HEK293 (cell line): ENCODE data around the gene RECK.

Source experiments
- CTCF ChIA-PET: fragments of 350-600 bp; formaldehyde crosslinking; extraction: SDS; loops from one replicate; lab custom pipeline; 2021; ENCODE audit warnings: antibody characterized with exemption; lab: Yijun Ruan, JAX
- POLR2A ChIA-PET: fragments of 300-600 bp; formaldehyde crosslinking; extraction: SDS; loops from one replicate; lab custom pipeline; 2020; ENCODE audit warnings: antibody characterized with exemption, inconsistent platforms; lab: Yijun Ruan, JAX
- H3K27ac ChIP-seq: fragments of 200-500 bp; sonication (Bioruptor generic); 2 replicates; pipeline ENCODE4 v1.5.1; 2014; ENCODE audit warnings: low read depth, low read length, control low read depth, inconsistent platforms; ENCODE audit errors: extremely low read depth
- H3K36me3 ChIP-seq, 2 experiments: fragments of 200-500 bp in 1 of 2; sonication (Bioruptor generic) in 1 of 2; 1 replicate in 1 of 2; 2 replicates in 1 of 2; pipeline ENCODE4 v1.5.1; 2014 to 2017; ENCODE audit warnings: inconsistent platforms in 2 of 2, low read length in 2 of 2; ENCODE audit not compliant: control insufficient read depth in 2 of 2, insufficient read depth in 1 of 2
- H3K4me1 ChIP-seq: fragments of 200-500 bp; sonication (Bioruptor generic); 2 replicates; pipeline ENCODE4 v1.5.1; 2014; ENCODE audit warnings: mild to moderate bottlenecking, low read length, inconsistent platforms; ENCODE audit not compliant: control insufficient read depth, insufficient read depth
- H3K4me3 ChIP-seq: 2 replicates; pipeline ENCODE4 v1.5.1; 2011; ENCODE audit warnings: low read depth, mild to moderate bottlenecking, control low read depth, low read length, moderate library complexity
- H3K9me3 ChIP-seq: fragments of 200-500 bp; sonication (Bioruptor generic); 2 replicates; pipeline ENCODE4 v1.5.1; 2014; ENCODE audit warnings: low read depth, low read length, inconsistent platforms; ENCODE audit not compliant: control insufficient read depth, insufficient read depth
- HOXC10 ChIP-seq: sonication (generic); formaldehyde crosslinking; IDR thresholded peaks from 2 replicates; pipeline ENCODE4 v1.8.1; 2023; ENCODE audit warnings: mild to moderate bottlenecking, missing genetic modification reagents
- KLF8 ChIP-seq: fragments of 450-650 bp; formaldehyde crosslinking; IDR thresholded peaks from 2 replicates; pipeline ENCODE4 v1.5.1; 2016; ENCODE audit warnings: missing biosample characterization, missing genetic modification characterization
- PRDM6 ChIP-seq: fragments of 450-650 bp; formaldehyde crosslinking; IDR thresholded peaks from 2 replicates; pipeline ENCODE4 v1.5.1; 2017; ENCODE audit warnings: missing biosample characterization, missing genetic modification characterization
- ZNF140 ChIP-seq: fragments of 450-650 bp; formaldehyde crosslinking; IDR thresholded peaks from 2 replicates; pipeline ENCODE4 v1.5.1; 2016; ENCODE audit warnings: missing biosample characterization, missing genetic modification characterization
- ZNF302 ChIP-seq: fragments of 450-650 bp; formaldehyde crosslinking; IDR thresholded peaks from 2 replicates; pipeline ENCODE4 v1.5.1; 2016; ENCODE audit warnings: missing biosample characterization, missing genetic modification characterization, low read depth
- ZNF394 ChIP-seq: fragments of 450-650 bp; formaldehyde crosslinking; IDR thresholded peaks from 2 replicates; pipeline ENCODE4 v1.5.1; 2016; ENCODE audit warnings: missing biosample characterization, missing genetic modification characterization, mild to moderate bottlenecking, moderate library complexity, borderline replicate concordance
- ZNF404 ChIP-seq: fragments of 450-650 bp; formaldehyde crosslinking; IDR thresholded peaks from 2 replicates; pipeline ENCODE4 v1.5.1; 2017; ENCODE audit warnings: missing biosample characterization, missing genetic modification characterization
- ZNF488 ChIP-seq: fragments of 450-650 bp; formaldehyde crosslinking; IDR thresholded peaks from 2 replicates; pipeline ENCODE4 v1.5.1; 2016; ENCODE audit warnings: missing biosample characterization, missing genetic modification characterization
- ZNF529 ChIP-seq: fragments of 450-650 bp; formaldehyde crosslinking; IDR thresholded peaks from 2 replicates; pipeline ENCODE4 v1.5.1; 2017; ENCODE audit warnings: missing genetic modification characterization, missing biosample characterization; ENCODE audit not compliant: insufficient replicate concordance
- ZNF549 ChIP-seq: fragments of 450-650 bp; IDR thresholded peaks from 2 replicates; pipeline ENCODE4 v1.5.1; 2018; ENCODE audit warnings: missing biosample characterization, missing genetic modification characterization, mild to moderate bottlenecking, inconsistent platforms, moderate library complexity
- ZNF560 ChIP-seq: fragments of 450-650 bp; formaldehyde crosslinking; IDR thresholded peaks from 2 replicates; pipeline ENCODE4 v1.5.1; 2017; ENCODE audit warnings: missing biosample characterization, missing genetic modification characterization, borderline replicate concordance
- ZNF585B ChIP-seq: fragments of 450-650 bp; formaldehyde crosslinking; IDR thresholded peaks from 2 replicates; pipeline ENCODE4 v1.5.1; 2016; ENCODE audit warnings: missing biosample characterization, missing genetic modification characterization
- ZNF654 ChIP-seq: fragments of 450-650 bp; formaldehyde crosslinking; IDR thresholded peaks from 2 replicates; pipeline ENCODE4 v1.5.1; 2016; ENCODE audit warnings: low read depth, missing biosample characterization, missing genetic modification characterization
- ZNF658 ChIP-seq: fragments of 450-650 bp; formaldehyde crosslinking; IDR thresholded peaks from 2 replicates; pipeline ENCODE4; 2016; ENCODE audit warnings: missing biosample characterization, missing genetic modification characterization
- ZNF791 ChIP-seq: fragments of 450-650 bp; formaldehyde crosslinking; IDR thresholded peaks from 2 replicates; pipeline ENCODE4 v1.5.1; 2016; ENCODE audit warnings: missing biosample characterization, missing genetic modification characterization
- ZSCAN18 ChIP-seq: fragments of 450-650 bp; formaldehyde crosslinking; IDR thresholded peaks from 2 replicates; pipeline ENCODE4 v1.5.1; 2016; ENCODE audit warnings: missing biosample characterization, missing genetic modification characterization
- TF ChIP-seq, protein P1 (sequence below): fragments of 450-650 bp; formaldehyde crosslinking; IDR thresholded peaks from 2 replicates; pipeline ENCODE4 v1.5.1; 2016; ENCODE audit warnings: missing biosample characterization, missing genetic modification characterization, borderline replicate concordance
- TF ChIP-seq, protein P2 (sequence below): fragments of 450-650 bp; formaldehyde crosslinking; IDR thresholded peaks from 2 replicates; pipeline ENCODE4 v1.5.1; 2017; ENCODE audit warnings: missing biosample characterization, missing genetic modification characterization

RECK gene

GRCh38 chr9:36045610-36046009, 8.9 kb downstream of the RECK start:
- no peak overlapping the region for H3K27ac ChIP-seq

DNA sequence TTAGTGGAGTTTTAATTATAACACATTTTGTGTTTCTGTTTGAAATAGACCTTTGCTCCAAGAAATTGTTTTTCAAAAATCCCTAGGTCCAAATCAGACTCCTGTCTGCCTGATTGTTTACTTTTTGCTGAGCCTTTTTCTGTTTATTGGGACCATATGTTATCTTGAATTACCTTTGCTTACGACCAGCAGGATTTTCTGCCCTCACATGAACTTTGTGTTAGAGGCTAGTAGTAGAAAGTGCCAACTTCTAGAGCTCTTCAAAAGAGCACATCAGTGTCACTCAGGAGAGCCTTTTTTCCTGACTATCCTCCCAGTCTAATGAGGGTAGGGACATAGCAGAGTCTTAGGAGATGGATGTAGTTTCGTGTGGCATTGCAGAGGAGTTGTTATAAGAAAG, 10.2 kb downstream of the RECK start:
- ChIA-PET POLR2A (no interaction called here), CTCF (interaction anchor here (1.1 kb wide), 1 partner anchor 221 kb away, joined by 3 read pairs; no protein-coding TSS in a partner anchor)
- Histone ChIP-seq H3K9me3 (no peaks in the 10 kb centered on the region), H3K27ac (no peak overlapping the region), H3K4me3 (no peak overlapping the region), H3K4me1 (peaks cover 3% of the 10 kb centered on the region), H3K36me3 (no peaks in the 10 kb centered on the region)
- TF ChIP-seq HOXC10 (CRISPR knock-in tag) (no peak), ZNF585B (no peak), PRDM6 (peak; percentile 66; the same call in 1 of the 2 replicates)

More at GRCh38 chr9:36045610-36046009, 8.9 kb downstream of the RECK start:
- Histone ChIP-seq H3K36me3 (no peaks in the 10 kb centered on the region), H3K4me1 (peaks cover 3% of the 10 kb centered on the region), H3K9me3 (no peaks in the 10 kb centered on the region), H3K4me3 (no peak overlapping the region)
- ChIA-PET POLR2A (no interaction called here), CTCF (interaction anchor here (0.7 kb wide), 1 partner anchor 25 kb away, joined by 4 read pairs; no protein-coding TSS in a partner anchor)
- no peak for TF ChIP-seq ZNF488 (tag by site-specific recombination)
- no peak for TF ChIP-seq ZSCAN18 (tag by site-specific recombination)
- no peak for TF ChIP-seq ZNF791 (tag by site-specific recombination)
- TF ChIP-seq ZNF529 (tag by site-specific recombination) = no peak
- no peak for TF ChIP-seq ZNF658
- no peak for TF ChIP-seq ZNF549 (tag by site-specific recombination)
- TF ChIP-seq ZNF654 (tag by site-specific recombination) = no peak
- TF ChIP-seq, protein P1, sequence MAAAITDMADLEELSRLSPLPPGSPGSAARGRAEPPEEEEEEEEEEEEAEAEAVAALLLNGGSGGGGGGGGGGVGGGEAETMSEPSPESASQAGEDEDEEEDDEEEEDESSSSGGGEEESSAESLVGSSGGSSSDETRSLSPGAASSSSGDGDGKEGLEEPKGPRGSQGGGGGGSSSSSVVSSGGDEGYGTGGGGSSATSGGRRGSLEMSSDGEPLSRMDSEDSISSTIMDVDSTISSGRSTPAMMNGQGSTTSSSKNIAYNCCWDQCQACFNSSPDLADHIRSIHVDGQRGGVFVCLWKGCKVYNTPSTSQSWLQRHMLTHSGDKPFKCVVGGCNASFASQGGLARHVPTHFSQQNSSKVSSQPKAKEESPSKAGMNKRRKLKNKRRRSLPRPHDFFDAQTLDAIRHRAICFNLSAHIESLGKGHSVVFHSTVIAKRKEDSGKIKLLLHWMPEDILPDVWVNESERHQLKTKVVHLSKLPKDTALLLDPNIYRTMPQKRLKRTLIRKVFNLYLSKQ (tag by site-specific recombination) = no peak
- no peak for TF ChIP-seq ZNF560 (tag by site-specific recombination)
- no peak for TF ChIP-seq ZNF394 (tag by site-specific recombination)
- TF ChIP-seq ZNF140 = no peak
- TF ChIP-seq ZNF404 (tag by site-specific recombination) = no peak
- no peak for TF ChIP-seq ZNF302
- TF ChIP-seq KLF8 (tag by site-specific recombination) = no peak
- TF ChIP-seq HOXC10 (CRISPR knock-in tag) = no peak
- TF ChIP-seq, protein P2, sequence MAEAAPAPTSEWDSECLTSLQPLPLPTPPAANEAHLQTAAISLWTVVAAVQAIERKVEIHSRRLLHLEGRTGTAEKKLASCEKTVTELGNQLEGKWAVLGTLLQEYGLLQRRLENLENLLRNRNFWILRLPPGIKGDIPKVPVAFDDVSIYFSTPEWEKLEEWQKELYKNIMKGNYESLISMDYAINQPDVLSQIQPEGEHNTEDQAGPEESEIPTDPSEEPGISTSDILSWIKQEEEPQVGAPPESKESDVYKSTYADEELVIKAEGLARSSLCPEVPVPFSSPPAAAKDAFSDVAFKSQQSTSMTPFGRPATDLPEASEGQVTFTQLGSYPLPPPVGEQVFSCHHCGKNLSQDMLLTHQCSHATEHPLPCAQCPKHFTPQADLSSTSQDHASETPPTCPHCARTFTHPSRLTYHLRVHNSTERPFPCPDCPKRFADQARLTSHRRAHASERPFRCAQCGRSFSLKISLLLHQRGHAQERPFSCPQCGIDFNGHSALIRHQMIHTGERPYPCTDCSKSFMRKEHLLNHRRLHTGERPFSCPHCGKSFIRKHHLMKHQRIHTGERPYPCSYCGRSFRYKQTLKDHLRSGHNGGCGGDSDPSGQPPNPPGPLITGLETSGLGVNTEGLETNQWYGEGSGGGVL (tag by site-specific recombination) = no peak
